Measurements from ENCODE around the gene CMA1.

The CMA1 gene

GRCh38 chr14:24465805-24466204 is 42.3 kb downstream of the CMA1 start:
- no peak for DNase-seq (ENCODE audit: low spot score)

DNA sequence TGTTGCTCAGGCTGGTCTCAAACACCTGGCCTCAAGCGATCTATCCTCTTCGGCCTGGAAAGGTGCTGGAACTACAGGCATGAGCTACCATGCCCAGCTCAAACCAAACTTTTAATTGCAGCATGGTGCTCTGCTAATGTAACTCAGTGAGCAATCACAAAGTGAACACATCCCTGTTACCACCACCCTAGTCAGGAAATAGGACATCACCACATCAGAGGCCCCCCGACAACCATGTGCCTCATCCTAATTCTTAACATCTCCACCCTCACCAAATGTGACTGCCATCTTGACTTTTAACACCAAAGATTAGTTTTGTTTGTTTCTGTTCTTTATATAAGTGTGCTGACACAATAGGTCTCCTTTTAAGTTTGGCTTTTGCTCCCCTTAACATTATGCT is 42.7 kb downstream of the CMA1 start:
- DNase-seq (ENCODE audit: low spot score): no peak

DNA sequence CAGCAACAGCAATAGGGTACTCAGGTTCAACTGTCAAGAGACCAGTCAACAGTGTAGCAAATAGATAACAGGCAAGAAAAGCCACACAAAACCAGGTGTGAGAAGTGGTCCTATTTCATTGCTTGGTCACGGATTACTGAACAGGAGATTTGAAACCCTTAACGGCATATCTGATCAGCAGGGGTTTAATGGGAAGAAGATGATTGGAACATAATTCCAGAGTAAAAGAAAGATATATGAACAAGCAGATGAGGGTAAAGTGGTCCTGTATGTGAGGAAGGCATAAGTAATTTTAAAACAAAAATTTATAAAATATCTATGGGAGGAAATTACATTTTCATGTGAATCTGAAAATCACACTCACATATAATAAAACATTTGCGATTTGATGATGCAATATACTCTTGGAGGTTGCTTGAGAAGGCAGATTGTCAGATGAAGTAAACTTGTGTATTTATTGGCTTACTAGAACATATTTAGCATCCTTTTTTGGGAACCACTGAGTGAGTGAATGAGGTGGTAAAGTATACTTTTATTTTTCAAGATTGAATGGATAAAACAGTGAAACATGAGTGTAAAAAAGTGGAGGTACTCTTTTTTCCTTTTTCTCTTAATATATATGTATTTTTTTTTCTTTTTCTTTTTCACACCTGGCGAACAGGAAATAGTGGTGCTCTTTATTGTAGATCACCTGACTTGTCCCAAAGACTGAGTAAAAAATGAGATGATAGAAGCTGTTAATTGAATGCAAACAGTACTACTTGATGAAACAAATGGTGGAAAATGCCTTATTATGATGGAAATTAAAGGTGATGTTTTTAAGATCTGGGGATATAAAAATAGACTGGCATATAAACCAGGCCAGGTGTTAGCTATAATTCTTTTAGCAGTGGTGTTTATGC is 43.9 kb downstream of the CMA1 start:
- no peak for DNase-seq (ENCODE audit: low spot score)

GRCh38 chr14:24463017-24463883 is 44.8 kb downstream of the CMA1 start:
- DNase-seq (ENCODE audit: low spot score): no peak

GRCh38 chr14:24461336-24461735 is 46.7 kb downstream of the CMA1 start:
- DNase-seq (ENCODE audit: low spot score): no peak

- DNase-seq (ENCODE audit: low spot score): no peak
These were observed 48.7 kb downstream of the CMA1 start for GRCh38 chr14:24459331-24459730.

DNA sequence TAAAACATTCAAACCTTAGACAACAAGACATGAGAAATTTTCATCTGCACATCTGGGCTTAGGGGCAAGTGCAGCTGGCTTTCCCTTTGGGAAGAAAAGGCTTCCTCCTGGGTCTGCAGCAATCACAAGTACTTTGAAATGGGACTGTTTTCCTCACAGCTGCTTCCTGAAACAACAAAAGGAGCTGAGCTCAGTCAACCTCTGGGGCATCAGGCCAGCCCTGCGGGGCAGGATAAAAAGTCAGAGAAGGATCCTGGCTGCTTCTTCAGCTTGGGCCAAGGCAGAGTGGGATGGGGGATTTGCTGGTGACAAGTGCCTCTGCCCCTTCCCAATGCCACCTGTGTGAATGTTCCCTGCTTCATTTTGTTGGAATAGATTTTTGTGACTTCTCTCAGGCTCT is 49.3 kb downstream of the CMA1 start:
- DNase-seq (ENCODE audit: low spot score): no peak

GRCh38 chr14:24456980-24457379 is 51.1 kb downstream of the CMA1 start:
- no peak for DNase-seq (ENCODE audit: low spot score)

Measured in hepatic stellate cell (primary cell).